GM19035 (cell line): ENCODE measurements around the gene SPTB.

Experiments used
- ATAC-seq: cut with Tn5 transposase; IDR thresholded peaks from one replicate; pipeline ENCODE4 v1.9.1; 2021; ENCODE audit not compliant: unreplicated experiment

Gene SPTB

GRCh38 chr14:64698903-64699302 is 180.8 kb downstream of the SPTB start:
- no peak for ATAC-seq

- no peak for ATAC-seq
Observed at GRCh38 chr14:64696355-64696857, 183.3 kb downstream of the SPTB start.
